Measurements from ENCODE around the gene ZNF514.

GRCh38 chr2:95104606-95105005, 55.0 kb downstream of the ZNF514 start:
- no peak for TF ChIP-seq CTCF (IDR thresholded peaks at IDR 0.05)
- no peak for TF ChIP-seq EP300 (IDR thresholded peaks at IDR 0.05)
